LoVo (cell line): ENCODE measurements around the gene RMRP.

ENCODE experiments used
- DNase-seq: peaks from one replicate; pipeline ENCODE4 v3.0.0-alpha.2; 2016; ENCODE audit warnings: low spot score

RMRP gene

DNA sequence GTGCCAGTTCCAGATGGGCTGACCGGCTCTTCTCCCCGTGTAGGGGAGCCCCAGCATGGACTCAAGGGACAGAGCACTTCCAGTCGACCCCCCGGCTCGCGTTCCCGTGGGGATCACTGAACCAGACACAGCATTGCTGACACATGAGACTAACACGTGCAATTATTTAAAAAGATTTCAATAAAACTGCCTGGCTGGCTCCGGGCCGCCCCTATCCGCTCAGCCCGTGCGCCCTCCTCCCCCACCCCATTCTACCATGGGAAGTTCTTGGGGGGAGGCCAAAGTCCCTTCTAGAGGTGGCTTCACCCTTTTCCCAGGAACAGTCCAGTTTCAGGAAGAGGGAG is 48.0 kb downstream of the RMRP start:
- DNase-seq, result no peak

- DNase-seq, result no peak
Observed at GRCh38 chr9:35609001-35609819, 48.6 kb downstream of the RMRP start.

- DNase-seq, result no peak
Observed at GRCh38 chr9:35608221-35608620, 49.6 kb downstream of the RMRP start.
